ENCODE results near the gene TAP2. TPM values are rescaled to one million over a fixed set of nuclear protein-coding genes. Genes with fewer than 3 reads are reported as not detected.

TAP2 gene
- total RNA-seq, 1 experiment from 2014 or later, result 67.8 TPM

GRCh38 chr6:32854376-32855178 is 16.0 kb upstream of the TAP2 start:
- DNase-seq (ENCODE audit: low read depth), result peak; percentile 75

- DNase-seq (ENCODE audit: low read depth), result peak; percentile 97
Observed at GRCh38 chr6:32853541-32854375, 15.2 kb upstream of the TAP2 start, which contains the start of the genes PSMB9 and TAP1. TSS of gene PSMB9 (plus strand) at chr6:32854192. CDS start at chr6:32854230, 38 bp downstream. TSS of gene TAP1 (minus strand) at chr6:32853704. CDS start at chr6:32853636, 68 bp downstream.

GRCh38 chr6:32852844-32853540 is 14.5 kb upstream of the TAP2 start:
- peak; percentile 56 for DNase-seq (ENCODE audit: low read depth)

- DNase-seq (ENCODE audit: low read depth), result peak; percentile 61
Observed at GRCh38 chr6:32852018-32852843, 13.7 kb upstream of the TAP2 start.

- DNase-seq (ENCODE audit: low read depth), result no peak
Observed at GRCh38 chr6:32851025-32851424, 12.5 kb upstream of the TAP2 start.

- DNase-seq (ENCODE audit: low read depth), result no peak
Observed at GRCh38 chr6:32849126-32849525, 10.6 kb upstream of the TAP2 start.

- DNase-seq (ENCODE audit: low read depth), result no peak
Observed at GRCh38 chr6:32847795-32848194, 9.3 kb upstream of the TAP2 start.

GRCh38 chr6:32847004-32847403 is 8.5 kb upstream of the TAP2 start:
- no peak for DNase-seq (ENCODE audit: low read depth)

- DNase-seq (ENCODE audit: low read depth), result peak; percentile 65
Observed at GRCh38 chr6:32845384-32845884, 6.9 kb upstream of the TAP2 start.

- no peak for DNase-seq (ENCODE audit: low read depth)
Observed at GRCh38 chr6:32844839-32845383, 6.4 kb upstream of the TAP2 start.

GRCh38 chr6:32843979-32844838 is 5.7 kb upstream of the TAP2 start, which contains the start of gene PSMB8:
TSS of gene PSMB8 (minus strand) at chr6:32844047. CDS start at chr6:32843996, 51 bp downstream.
- DNase-seq (ENCODE audit: low read depth), result peak; percentile 99

- peak; percentile 36 for DNase-seq (ENCODE audit: low read depth)
Observed at GRCh38 chr6:32843331-32843978, 4.9 kb upstream of the TAP2 start.

GRCh38 chr6:32842690-32843089 is 4.2 kb upstream of the TAP2 start:
- DNase-seq (ENCODE audit: low read depth), result no peak

- no peak for DNase-seq (ENCODE audit: low read depth)
Observed at GRCh38 chr6:32842021-32842650, 3.6 kb upstream of the TAP2 start.

GRCh38 chr6:32840604-32841246 is 2.2 kb upstream of the TAP2 start:
- DNase-seq (ENCODE audit: low read depth), result no peak

GRCh38 chr6:32839356-32839755 is 817 bp upstream of the TAP2 start:
- DNase-seq (ENCODE audit: low read depth), result no peak

GRCh38 chr6:32837651-32838113 is 857 bp downstream of the TAP2 start:
- DNase-seq (ENCODE audit: low read depth), result peak; percentile 75

GRCh38 chr6:32836873-32837272 is 1.7 kb downstream of the TAP2 start:
- DNase-seq (ENCODE audit: low read depth), result no peak

All from M059J (cell line).